A673 (cell line): ENCODE measurements around the gene VGLL2.

Experiments used
- CTCF ChIP-seq: fragments of 300-800, 200-600 bp; sonication (generic); conservative IDR thresholded peaks from 2 replicates; pipeline ENCODE4 v1.5.1; 2017; ENCODE audit warnings: low read depth, mild to moderate bottlenecking, antibody characterized with exemption, low read length, moderate library complexity, mixed read lengths
- EZH2 ChIP-seq: fragments of 200-600 bp; sonication (generic); IDR thresholded peaks from 2 replicates; pipeline ENCODE4 v1.6.1; 2017; ENCODE audit warnings: borderline replicate concordance, low read depth, mild to moderate bottlenecking, mixed read lengths, antibody characterized with exemption, low read length; ENCODE audit not compliant: poor library complexity, severe bottlenecking

GRCh38 chr6:117298941-117299340 lies 33.6 kb downstream of the VGLL2 start:
- TF ChIP-seq CTCF = no peak
- TF ChIP-seq EZH2 = no peak
